HepG2 (cell line): ENCODE results near the gene C1QTNF1. TPM values are rescaled to one million over a fixed set of nuclear protein-coding genes. Genes with fewer than 3 reads are reported as not detected.

Source experiments
- ATAC-seq: fragments of 200-7000 bp; cut with Tn5 transposase; 3 replicates; pipeline ENCODE4 v1.9.1; 2020; ENCODE audit warnings: mild to moderate bottlenecking, moderate library complexity
- BruUV-seq: library from RNA; stranded (reverse); fragments of 400-500 nt; replicated peaks from 2 replicates; lab custom pipeline; 2021; lab: Mats Ljungman, UMichigan
- CTCF ChIA-PET: fragments of 300-600 bp; formaldehyde crosslinking; extraction: SDS; loops from one replicate; lab custom pipeline; 2021; ENCODE audit warnings: low total read pairs, inconsistent platforms, low intra/inter-chr PET ratio; lab: Yijun Ruan, JAX
- POLR2A ChIA-PET: fragments of 350-600 bp; sonication (Branson Sonifier 250); formaldehyde crosslinking; loops from one replicate; lab custom pipeline; 2020; ENCODE audit warnings: antibody characterized with exemption, inconsistent platforms; lab: Yijun Ruan, JAX
- DNase-seq: peaks from one replicate; pipeline ENCODE4 v3.0.0-alpha.2; 2015; ENCODE audit warnings: low spot score
- FAIRE-seq: peaks from 3 replicates; lab custom pipeline; 2011; peaks lifted over from hg19 to GRCh38; lab: Jason Lieb, UNC
- H2AFZ ChIP-seq: one replicate; pipeline ENCODE4 v1.6.1; 2011; ENCODE audit warnings: low read length, inconsistent platforms
- H3K27ac ChIP-seq: fragments of 300-600 bp; 3 replicates; pipeline ENCODE4 v1.8.0; 2011; ENCODE audit warnings: mixed run types, mild to moderate bottlenecking, mixed read lengths, low read length, inconsistent platforms; ENCODE audit not compliant: insufficient read depth; ENCODE audit errors: extremely low read length
- H3K27me3 ChIP-seq, 2 experiments: fragments of 200-600 bp in 1 of 2; 2 replicates in 1 of 2; 3 replicates in 1 of 2; pipeline versions ENCODE4 v1.6.0 to v1.8.0; 2011; ENCODE audit warnings: low read length in 2 of 2, mild to moderate bottlenecking in 2 of 2, moderate library complexity in 2 of 2, inconsistent platforms in 1 of 2; ENCODE audit not compliant: insufficient read depth in 2 of 2, control insufficient read depth in 1 of 2
- H3K36me3 ChIP-seq, 2 experiments: fragments of 200-600 bp in 1 of 2; replicated peaks in 1 of 2; 2 replicates in 1 of 2; 3 replicates in 1 of 2; pipeline versions ENCODE4 v1.5.1 to v1.8.0; 2011; ENCODE audit warnings: low read length in 2 of 2, inconsistent platforms in 1 of 2; ENCODE audit not compliant: insufficient read depth in 2 of 2, control insufficient read depth in 1 of 2
- H3K4me1 ChIP-seq: 2 replicates; pipeline ENCODE4 v1.5.1; 2012; ENCODE audit warnings: low read length, inconsistent platforms; ENCODE audit not compliant: insufficient read depth
- H3K4me2 ChIP-seq: 2 replicates; pipeline ENCODE4 v1.6.0; 2011; ENCODE audit warnings: low read depth, low read length, inconsistent platforms
- H3K4me3 ChIP-seq, 3 experiments: fragments of 200-600 bp in 1 of 3; sonication (generic), shearing (Covaris generic) in 1 of 3; replicated peaks in 1 of 3; 2 replicates each; pipeline ENCODE4 v1.5.1; 2011 to 2016; ENCODE audit warnings: low read length in 3 of 3, inconsistent platforms in 2 of 3, low read depth in 2 of 3, mild to moderate bottlenecking in 2 of 3, control low read depth in 1 of 3, mixed read lengths in 1 of 3; ENCODE audit not compliant: insufficient read depth in 1 of 3
- H3K79me2 ChIP-seq: one replicate; pipeline ENCODE4 v1.6.1; 2011; ENCODE audit warnings: low read length, inconsistent platforms; ENCODE audit not compliant: insufficient read depth
- H3K9ac ChIP-seq: 2 replicates; pipeline ENCODE4 v1.6.0; 2011; ENCODE audit warnings: mild to moderate bottlenecking, low read depth, low read length, inconsistent platforms; ENCODE audit not compliant: insufficient read depth
- H3K9me3 ChIP-seq: 2 replicates; pipeline ENCODE4 v1.5.1; 2012; ENCODE audit warnings: mild to moderate bottlenecking, low read length
- H4K20me1 ChIP-seq: 2 replicates; pipeline ENCODE4 v1.6.0; 2011; ENCODE audit warnings: inconsistent platforms, mild to moderate bottlenecking, low read length, moderate library complexity; ENCODE audit not compliant: insufficient read depth
- CC2D1A ChIP-seq: sonication (generic); formaldehyde crosslinking; IDR thresholded peaks from 2 replicates; pipeline ENCODE4 v1.8.1; 2023; ENCODE audit warnings: mild to moderate bottlenecking, missing genetic modification reagents
- GABPA ChIP-seq, 2 experiments: IDR thresholded peaks; 2 replicates each; pipeline ENCODE4 v1.6.1; 2011 to 2016; ENCODE audit warnings: low read depth in 2 of 2, low read length in 1 of 2, missing biosample characterization in 1 of 2, missing genetic modification characterization in 1 of 2
- IKZF4 ChIP-seq: sonication (generic); formaldehyde crosslinking; IDR thresholded peaks from 2 replicates; pipeline ENCODE4 v1.5.1; 2020; ENCODE audit warnings: borderline replicate concordance, mild to moderate bottlenecking, low read depth, missing genetic modification reagents; ENCODE audit errors: not compliant biosample characterization
- KAT8 ChIP-seq: IDR thresholded peaks from 2 replicates; pipeline ENCODE4 v1.6.1; 2016; ENCODE audit warnings: missing genetic modification reagents, missing compliant biosample characterization
- KMT2A ChIP-seq: sonication (generic); formaldehyde crosslinking; IDR thresholded peaks from 2 replicates; pipeline ENCODE4 v1.4.0; 2020; ENCODE audit warnings: missing genetic modification reagents
- PRDM15 ChIP-seq: sonication (generic); formaldehyde crosslinking; IDR thresholded peaks from 2 replicates; pipeline ENCODE4 v1.4.0; 2020; ENCODE audit warnings: missing genetic modification reagents
- REST ChIP-seq, 2 experiments: IDR thresholded peaks; 2 replicates each; pipeline ENCODE4 v1.6.1; 2011 to 2012; ENCODE audit warnings: low read length in 2 of 2, borderline replicate concordance in 1 of 2, low read depth in 1 of 2, mild to moderate bottlenecking in 1 of 2, moderate library complexity in 1 of 2
- RFX3 ChIP-seq: IDR thresholded peaks from 2 replicates; pipeline ENCODE4 v1.6.1; 2016; ENCODE audit warnings: missing biosample characterization, missing genetic modification reagents
- RFXANK ChIP-seq: IDR thresholded peaks from 2 replicates; pipeline ENCODE4 v1.6.1; 2016
- SRF ChIP-seq: IDR thresholded peaks from 2 replicates; pipeline ENCODE4 v1.6.1; 2011; ENCODE audit warnings: mild to moderate bottlenecking, low read depth, low read length, moderate library complexity
- ZBED4 ChIP-seq: sonication (generic); formaldehyde crosslinking; IDR thresholded peaks from 2 replicates; pipeline ENCODE4 v1.4.0; 2020; ENCODE audit warnings: missing genetic modification reagents, borderline replicate concordance
- ZNF230 ChIP-seq: sonication (generic); formaldehyde crosslinking; IDR thresholded peaks from 2 replicates; pipeline ENCODE4 v1.4.0; 2020; ENCODE audit warnings: mild to moderate bottlenecking, missing genetic modification reagents
- ZNF468 ChIP-seq: sonication (generic); formaldehyde crosslinking; IDR thresholded peaks from 2 replicates; pipeline ENCODE4 v1.8.0; 2022; ENCODE audit warnings: mild to moderate bottlenecking, moderate library complexity, missing genetic modification reagents
- ZZZ3 ChIP-seq: sonication (generic); formaldehyde crosslinking; IDR thresholded peaks from 2 replicates; pipeline ENCODE4 v1.4.0; 2020; ENCODE audit warnings: missing genetic modification reagents, mild to moderate bottlenecking, borderline replicate concordance
- WGBS: methylation state at CpG from one replicate; pipeline ENCODE4 v1.1.6; 2017; ENCODE audit warnings: low lambda C conversion rate; 5-methylcytosine and 5-hydroxymethylcytosine counted together
- in situ Hi-C: cut with HindIII; loops from 2 replicates; pipeline ENCODE4 v1.10.0; 2017; ENCODE audit warnings: low pct_unique_long_range_greater_than_20kb; ENCODE audit not compliant: extremely low pct_ligation_motif_present
- intact Hi-C: fragments of 100-400 bp; cut with micrococcal nuclease; formaldehyde crosslinking; loops from one replicate; pipeline ENCODE4 v1.10.0; 2022; ENCODE audit not compliant: unreplicated experiment
- polyA plus RNA-seq, 8 experiments: library from polyadenylated mRNA; depleted of rRNA in 3 of 8; stranded (reverse) in 7 of 8; unstranded in 1 of 8; fragments of >200 nt; fragmentation: Illumina TruSeq in 4 of 8; extraction: Trizol in 4 of 8; gene quantifications; 2 replicates each; pipeline versions ENCODE4 v1.2.1 to v1.2.3, GENCODE V29; 2011 to 2016; ENCODE audit warnings: low read depth in 4 of 8, missing spikeins in 1 of 8, mixed read lengths in 1 of 8; ENCODE audit not compliant: insufficient read depth in 1 of 8
- total RNA-seq, 5 experiments: library from RNA; depleted of rRNA; stranded (reverse); fragments of >200 nt; fragmentation: Illumina TruSeq; extraction: Trizol; gene quantifications; 2 replicates each; pipeline ENCODE4 v1.2.3, GENCODE V29; 2016; ENCODE audit warnings: low read depth in 1 of 5

C1QTNF1 gene
- total and polyA plus RNA-seq, 2 of the 13 experiments (the other 11 are each of a cell fraction or from before 2014, with no cell fraction given) = 0.18 to 0.86 TPM

- peaks cover 21% of the 10 kb centered on the region for H3K4me1 ChIP-seq
- WGBS = 6% methylated on average over 7 of the region's 11 CpGs
- H3K4me3 ChIP-seq = no peak overlapping the region
- CTCF ChIA-PET = no interaction called here
- H3K79me2 ChIP-seq = no peaks in the 10 kb centered on the region
- POLR2A ChIA-PET = interaction anchor here (3.2 to 3.9 kb wide), 2 partner anchors 22 to 25 kb away, joined by 11 to 22 read pairs; partner anchors contain the start of gene ENGASE
- no TSS peak for BruUV-seq
- H3K4me2 ChIP-seq = 0 out of 2 replicates have a peak overlapping the region, but pooled peaks have one; percentile 2
- FAIRE-seq = no peak
- no peaks in the 10 kb centered on the region; the same call in 1 of the 2 replicates for H4K20me1 ChIP-seq
- no peak for ATAC-seq
- peaks cover 18 to 59% of the 10 kb centered on the region in 2 experiments for H3K27me3 ChIP-seq
- DNase-seq = no peak
- peaks cover 16% of the 10 kb centered on the region for H3K9me3 ChIP-seq
- H3K9ac ChIP-seq = no peak overlapping the region
- intact Hi-C loops (no loop called here), in situ Hi-C loops (loop anchor here (5.0 kb wide), 1 partner anchor 32 kb away; no protein-coding TSS in a partner anchor)
- H3K36me3 ChIP-seq = no peaks in the 10 kb centered on the region
- no peak overlapping the region for H2AFZ ChIP-seq
- no peak overlapping the region for H3K27ac ChIP-seq
- no peak for TF ChIP-seq SRF
- TF ChIP-seq REST (IDR thresholded peaks at IDR 0.05; ENCODE audit: borderline replicate concordance in 1 of 2, low read depth in 1 of 2, low read length in 2 of 2) = no peak
- TF ChIP-seq IKZF4 (CRISPR knock-in tag) = no peak
- no peak for TF ChIP-seq KAT8 (CRISPR knock-in tag)
- TF ChIP-seq ZNF468 = no peak
- no peak for TF ChIP-seq RFXANK
- no peak for TF ChIP-seq GABPA (IDR thresholded peaks at IDR 0.05; ENCODE audit: low read depth, low read length)
- TF ChIP-seq GABPA (CRISPR knock-in tag; IDR thresholded peaks at IDR 0.05; ENCODE audit: low read depth) = no peak
- no peak for TF ChIP-seq KMT2A (CRISPR knock-in tag)
- TF ChIP-seq ZZZ3 (CRISPR knock-in tag) = no peak
- no peak for TF ChIP-seq CC2D1A (CRISPR knock-in tag)
- no peak for TF ChIP-seq RFX3 (CRISPR knock-in tag)
- no peak for TF ChIP-seq ZBED4 (CRISPR knock-in tag)
- no peak for TF ChIP-seq ZNF230 (CRISPR knock-in tag)
- TF ChIP-seq PRDM15 = no peak
Observed at GRCh38 chr17:79049821-79050220, 25.9 kb downstream of the C1QTNF1 start.
